ENCODE data around the gene DUSP5. TPM values are rescaled to one million over a fixed set of nuclear protein-coding genes. Genes with fewer than 3 reads are reported as not detected.

DUSP5 gene
- total and polyA plus RNA-seq, 9 donors = 2.5 to 21.6 (median 6.2) TPM

- H3K4me3 ChIP-seq = no peak overlapping the region
- no peaks in the 10 kb centered on the region for H3K4me1 ChIP-seq (ENCODE audit: insufficient read depth)
- H3K27me3 ChIP-seq = no peaks in the 10 kb centered on the region
- TF ChIP-seq EP300 (IDR thresholded peaks at IDR 0.05) (no peak), CTCF (IDR thresholded peaks at IDR 0.05) (no peak), POLR2A (IDR thresholded peaks at IDR 0.05) (no peak)
- no peaks in the 10 kb centered on the region for H3K36me3 ChIP-seq
- intact Hi-C loops (cut with DNase I) = no loop called here
- H3K27ac ChIP-seq = no peak overlapping the region
- 71 to 76% (median 72%) methylated on average over 5 of the region's 5 CpGs for WGBS, 3 donors
- DNase-seq = no peak
- no peaks in the 10 kb centered on the region for H3K9me3 ChIP-seq
Observed at GRCh38 chr10:110471566-110472139, 26.1 kb upstream of the DUSP5 start.

GRCh38 chr10:110474017-110474416 is 23.7 kb upstream of the DUSP5 start:
- 70 to 79% (median 78%) methylated on average over 3 of the region's 3 CpGs for WGBS, 3 donors

GRCh38 chr10:110474826-110475225 is 22.9 kb upstream of the DUSP5 start:
- WGBS, 3 donors = 55 to 60% (median 58%) methylated on average over 4 of the region's 4 CpGs
- no peaks in the 10 kb centered on the region for H3K27me3 ChIP-seq
- DNase-seq = no peak
- intact Hi-C loops (cut with DNase I) = no loop called here
- H3K36me3 ChIP-seq = no peaks in the 10 kb centered on the region
- no peak overlapping the region for H3K27ac ChIP-seq
- no peaks in the 10 kb centered on the region for H3K4me1 ChIP-seq (ENCODE audit: insufficient read depth)
- TF ChIP-seq POLR2A (IDR thresholded peaks at IDR 0.05) (no peak), EP300 (IDR thresholded peaks at IDR 0.05) (no peak), CTCF (IDR thresholded peaks at IDR 0.05) (no peak)
- no peaks in the 10 kb centered on the region for H3K9me3 ChIP-seq
- no peak overlapping the region for H3K4me3 ChIP-seq

More at GRCh38 chr10:110474017-110474416, 23.7 kb upstream of the DUSP5 start:
- no peaks in the 10 kb centered on the region for H3K27me3 ChIP-seq
- H3K4me3 ChIP-seq = no peak overlapping the region
- H3K9me3 ChIP-seq = no peaks in the 10 kb centered on the region
- no peak overlapping the region for H3K27ac ChIP-seq
- no peaks in the 10 kb centered on the region for H3K36me3 ChIP-seq
- H3K4me1 ChIP-seq (ENCODE audit: insufficient read depth) = no peaks in the 10 kb centered on the region
- DNase-seq = no peak
- TF ChIP-seq EP300 (IDR thresholded peaks at IDR 0.05) (no peak), POLR2A (IDR thresholded peaks at IDR 0.05) (no peak), CTCF (IDR thresholded peaks at IDR 0.05) (no peak)
- intact Hi-C loops (cut with DNase I) = no loop called here

- TF ChIP-seq POLR2A (IDR thresholded peaks at IDR 0.05) = no peak
- no peak for TF ChIP-seq CTCF (IDR thresholded peaks at IDR 0.05)
- TF ChIP-seq EP300 (IDR thresholded peaks at IDR 0.05) = no peak
- no peaks in the 10 kb centered on the region for H3K36me3 ChIP-seq
- no peak overlapping the region for H3K27ac ChIP-seq
- no peak for DNase-seq
- no peak overlapping the region for H3K4me3 ChIP-seq
- H3K27me3 ChIP-seq = no peaks in the 10 kb centered on the region
- no peaks in the 10 kb centered on the region for H3K9me3 ChIP-seq
- WGBS, 3 donors = 90 to 94% (median 92%) methylated on average over 9 of the region's 9 CpGs
- intact Hi-C loops (cut with DNase I) = no loop called here
- H3K4me1 ChIP-seq (ENCODE audit: insufficient read depth) = no peaks in the 10 kb centered on the region
Observed at GRCh38 chr10:110475722-110476515, 21.8 kb upstream of the DUSP5 start.
